ENCODE results near the gene CYP2A7.
"Not testable (repeated sequence)": the region's sequence is repeated elsewhere in the genome, so short reads cannot be mapped to it uniquely, and the experiment has no call there.

CYP2A7 gene

DNA sequence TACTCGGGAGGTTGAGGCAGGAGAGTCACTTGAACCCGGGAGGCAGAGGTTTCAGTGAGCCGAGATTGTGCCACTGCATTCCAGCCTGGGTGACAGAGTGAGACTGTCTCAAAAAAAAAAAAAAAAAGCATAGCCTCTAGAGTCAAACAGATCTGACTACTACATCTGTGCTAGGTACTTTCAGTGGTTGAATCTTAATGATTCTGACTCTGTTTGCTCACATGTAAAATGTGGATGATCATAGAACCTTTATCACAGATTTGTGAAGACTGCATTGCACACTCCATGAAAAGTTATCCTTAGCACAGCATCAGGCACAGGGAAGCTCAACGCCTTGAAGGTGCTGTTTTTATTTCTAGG lies 49.6 kb downstream of the CYP2A7 start:
- ATAC-seq, H3K4me1 Mint-ChIP-seq, H3K4me3 Mint-ChIP-seq, H3K27ac Mint-ChIP-seq, H3K27me3 Mint-ChIP-seq, H3K9me3 Mint-ChIP-seq: not testable (repeated sequence)
- H3K36me3 Mint-ChIP-seq = peaks cover 20% of the 10 kb centered on the region

DNA sequence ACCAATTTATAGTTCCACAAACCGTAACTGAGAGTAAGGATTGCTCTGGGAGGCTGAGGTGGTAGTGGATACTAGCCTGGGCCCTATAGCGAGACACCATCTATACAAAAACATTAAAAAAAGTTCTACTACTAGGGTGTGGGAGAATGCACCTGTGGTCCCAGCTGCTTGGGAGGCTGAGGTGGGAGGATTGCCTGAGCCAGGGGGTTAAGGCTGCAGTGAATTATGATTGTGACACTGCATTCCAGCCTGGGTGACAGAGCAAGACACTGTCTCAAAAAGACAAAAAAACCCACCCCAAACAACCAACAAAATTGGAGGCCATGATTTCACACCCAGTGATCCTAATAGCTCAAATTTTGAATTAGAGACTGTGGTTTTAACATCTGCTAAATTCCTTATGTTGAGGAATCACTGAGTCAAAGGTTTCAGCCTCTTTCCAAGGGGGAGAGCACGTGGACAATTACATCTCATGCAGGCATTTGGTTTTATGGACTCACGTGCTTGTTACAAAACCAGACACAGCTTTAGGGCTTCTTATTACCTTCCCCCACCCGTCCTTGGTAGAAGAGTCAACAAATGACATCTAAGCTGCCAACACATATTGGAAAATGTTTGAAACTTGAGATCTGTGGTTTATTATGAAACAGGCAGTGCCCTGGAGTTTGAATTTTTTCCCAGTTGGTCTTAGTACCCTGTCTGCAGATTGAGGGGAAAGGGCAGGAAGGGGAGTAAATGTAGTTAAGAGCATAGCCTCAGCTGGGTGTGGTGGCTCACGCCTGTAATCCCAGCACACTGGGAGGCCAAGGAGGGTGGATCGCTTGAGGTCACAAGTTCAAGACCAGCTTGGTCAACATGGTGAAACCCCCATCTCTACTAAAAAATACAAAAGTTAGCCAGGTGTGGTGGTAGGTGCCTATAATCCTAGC lies 50.3 kb downstream of the CYP2A7 start:
- no peaks in the 10 kb centered on the region for H3K4me1 Mint-ChIP-seq
- H3K9me3 Mint-ChIP-seq = peaks cover 3% of the 10 kb centered on the region
- H3K27ac Mint-ChIP-seq = no peak overlapping the region
- no peaks in the 10 kb centered on the region for H3K27me3 Mint-ChIP-seq
- ATAC-seq = no peak
- H3K36me3 Mint-ChIP-seq = peaks cover 27% of the 10 kb centered on the region
- no peak overlapping the region for H3K4me3 Mint-ChIP-seq

GRCh38 chr19:40830741-40831140 lies 51.3 kb downstream of the CYP2A7 start:
- not testable (repeated sequence) for H3K27me3 Mint-ChIP-seq, ATAC-seq, H3K4me3 Mint-ChIP-seq, H3K4me1 Mint-ChIP-seq, H3K27ac Mint-ChIP-seq, H3K9me3 Mint-ChIP-seq
- H3K36me3 Mint-ChIP-seq = peaks cover 36% of the 10 kb centered on the region

- no peak for ATAC-seq
- H3K4me3 Mint-ChIP-seq = no peak overlapping the region
- no peaks in the 10 kb centered on the region for H3K27me3 Mint-ChIP-seq
- H3K9me3 Mint-ChIP-seq = peaks cover 3% of the 10 kb centered on the region
- no peak overlapping the region for H3K27ac Mint-ChIP-seq
- no peaks in the 10 kb centered on the region for H3K4me1 Mint-ChIP-seq
- H3K36me3 Mint-ChIP-seq = peaks cover 36% of the 10 kb centered on the region
Observed at GRCh38 chr19:40829205-40829604, 52.8 kb downstream of the CYP2A7 start.

DNA sequence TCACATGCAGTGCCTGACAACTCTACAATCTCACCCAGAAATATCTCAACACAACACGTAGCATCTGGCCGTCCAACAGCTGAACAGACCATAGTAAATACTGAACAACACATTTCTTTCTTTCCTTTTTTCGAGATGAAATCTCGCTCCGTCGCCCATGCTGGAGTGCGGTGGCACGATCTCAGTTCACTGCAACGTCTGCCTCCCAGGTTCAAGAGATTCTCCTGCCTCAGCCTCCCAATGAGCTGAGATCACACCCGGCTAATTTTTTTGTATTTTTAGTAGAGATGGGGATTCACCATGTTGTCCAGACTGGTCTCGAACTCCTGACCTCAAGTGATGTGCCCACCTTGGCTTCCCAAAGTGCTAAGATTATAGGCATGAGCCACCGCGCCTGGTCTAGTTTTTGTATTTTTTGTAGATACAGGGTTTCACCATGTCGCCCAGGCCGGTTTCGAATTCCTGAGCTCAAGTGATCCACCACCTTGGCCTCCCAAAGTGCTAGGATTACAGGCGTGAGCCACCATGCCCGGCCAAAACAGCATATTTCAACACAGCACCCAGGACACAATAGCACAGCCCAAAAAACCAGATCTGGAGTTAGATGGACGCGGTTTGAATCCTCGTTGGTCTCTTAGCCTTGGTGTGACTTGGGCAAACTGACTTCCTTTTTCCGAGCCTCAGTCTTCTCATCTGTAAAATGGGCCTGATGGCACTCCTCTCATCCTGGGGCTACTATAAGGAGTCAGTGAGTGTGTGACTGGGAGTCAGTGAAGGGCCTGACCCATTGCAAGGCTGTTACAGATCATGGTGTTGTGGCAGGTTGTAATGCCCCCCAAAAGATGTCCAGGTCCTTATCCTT lies 54.4 kb downstream of the CYP2A7 start:
- Mint-ChIP-seq H3K27ac (no peak overlapping the region), H3K36me3 (peaks cover 36% of the 10 kb centered on the region), H3K4me1 (peaks cover 14% of the 10 kb centered on the region), H3K9me3 (peaks cover 3% of the 10 kb centered on the region), H3K27me3 (no peaks in the 10 kb centered on the region), H3K4me3 (no peak overlapping the region)
- no peak for ATAC-seq

DNA sequence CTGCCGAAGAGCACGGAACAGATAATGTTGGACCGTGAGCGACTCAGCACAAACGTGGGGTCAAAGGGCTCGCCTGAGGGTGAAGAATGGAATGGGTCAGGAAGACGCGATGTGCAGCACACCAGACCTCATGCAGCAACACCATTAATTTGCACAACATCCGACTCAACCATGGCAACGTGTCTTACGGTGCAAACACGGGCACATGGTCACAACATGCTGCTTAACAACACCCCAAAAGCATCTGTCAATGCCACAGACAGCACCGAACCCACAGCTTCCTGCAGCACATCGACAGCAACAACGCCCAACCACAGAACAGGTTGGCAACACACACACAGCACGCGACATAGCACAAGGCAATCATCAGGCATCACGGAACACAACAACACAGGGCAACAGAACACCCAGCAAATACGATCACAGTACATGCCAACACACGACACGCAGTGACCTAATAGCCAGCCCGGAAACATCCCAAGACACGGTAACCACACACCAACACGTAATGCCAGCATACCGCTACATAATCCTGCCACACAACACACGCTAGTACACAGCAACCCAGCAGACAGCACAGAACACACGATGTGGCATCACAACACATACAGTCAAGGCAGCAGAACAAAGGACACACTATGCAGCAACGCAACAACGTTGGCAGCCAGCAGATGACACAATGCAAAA lies 55.2 kb downstream of the CYP2A7 start:
- Mint-ChIP-seq H3K4me1 (peaks cover 20% of the 10 kb centered on the region), H3K36me3 (peaks cover 36% of the 10 kb centered on the region)
- H3K27me3 Mint-ChIP-seq, ATAC-seq, H3K27ac Mint-ChIP-seq, H3K9me3 Mint-ChIP-seq, H3K4me3 Mint-ChIP-seq: not testable (repeated sequence)

- H3K27me3 Mint-ChIP-seq, H3K9me3 Mint-ChIP-seq, H3K27ac Mint-ChIP-seq, H3K4me3 Mint-ChIP-seq, ATAC-seq: not testable (repeated sequence)
- H3K36me3 Mint-ChIP-seq = peaks cover 36% of the 10 kb centered on the region
- H3K4me1 Mint-ChIP-seq = peaks cover 20% of the 10 kb centered on the region
Observed at GRCh38 chr19:40826312-40826698, 55.7 kb downstream of the CYP2A7 start.

GRCh38 chr19:40825460-40826095 lies 56.5 kb downstream of the CYP2A7 start:
- Mint-ChIP-seq H3K4me1 (peaks cover 20% of the 10 kb centered on the region), H3K36me3 (peaks cover 36% of the 10 kb centered on the region)
- not testable (repeated sequence) for H3K9me3 Mint-ChIP-seq, H3K27me3 Mint-ChIP-seq, ATAC-seq, H3K27ac Mint-ChIP-seq, H3K4me3 Mint-ChIP-seq

Measured in stimulated activated memory B cell treated with anti-CD40 and anti-IgM and Interleukin-4, amounts not matched to agents 10 μg/mL and 1 μg/mL and 100 μg/mL, for 72 hours (primary cell).